Measurements from ENCODE around the gene RABGAP1L. TPM values are rescaled to one million over a fixed set of nuclear protein-coding genes. Genes with fewer than 3 reads are reported as not detected.

The RABGAP1L gene
- total RNA-seq, 4 donors from 2014 or later: 39.9 to 77.4 (median 48.7) TPM

- TF ChIP-seq, protein P1, sequence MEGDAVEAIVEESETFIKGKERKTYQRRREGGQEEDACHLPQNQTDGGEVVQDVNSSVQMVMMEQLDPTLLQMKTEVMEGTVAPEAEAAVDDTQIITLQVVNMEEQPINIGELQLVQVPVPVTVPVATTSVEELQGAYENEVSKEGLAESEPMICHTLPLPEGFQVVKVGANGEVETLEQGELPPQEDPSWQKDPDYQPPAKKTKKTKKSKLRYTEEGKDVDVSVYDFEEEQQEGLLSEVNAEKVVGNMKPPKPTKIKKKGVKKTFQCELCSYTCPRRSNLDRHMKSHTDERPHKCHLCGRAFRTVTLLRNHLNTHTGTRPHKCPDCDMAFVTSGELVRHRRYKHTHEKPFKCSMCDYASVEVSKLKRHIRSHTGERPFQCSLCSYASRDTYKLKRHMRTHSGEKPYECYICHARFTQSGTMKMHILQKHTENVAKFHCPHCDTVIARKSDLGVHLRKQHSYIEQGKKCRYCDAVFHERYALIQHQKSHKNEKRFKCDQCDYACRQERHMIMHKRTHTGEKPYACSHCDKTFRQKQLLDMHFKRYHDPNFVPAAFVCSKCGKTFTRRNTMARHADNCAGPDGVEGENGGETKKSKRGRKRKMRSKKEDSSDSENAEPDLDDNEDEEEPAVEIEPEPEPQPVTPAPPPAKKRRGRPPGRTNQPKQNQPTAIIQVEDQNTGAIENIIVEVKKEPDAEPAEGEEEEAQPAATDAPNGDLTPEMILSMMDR (IDR thresholded peaks at IDR 0.05; ENCODE audit: low read depth): no peak
Observed at GRCh38 chr1:174358344-174358743, 199.0 kb downstream of the RABGAP1L start.

DNA sequence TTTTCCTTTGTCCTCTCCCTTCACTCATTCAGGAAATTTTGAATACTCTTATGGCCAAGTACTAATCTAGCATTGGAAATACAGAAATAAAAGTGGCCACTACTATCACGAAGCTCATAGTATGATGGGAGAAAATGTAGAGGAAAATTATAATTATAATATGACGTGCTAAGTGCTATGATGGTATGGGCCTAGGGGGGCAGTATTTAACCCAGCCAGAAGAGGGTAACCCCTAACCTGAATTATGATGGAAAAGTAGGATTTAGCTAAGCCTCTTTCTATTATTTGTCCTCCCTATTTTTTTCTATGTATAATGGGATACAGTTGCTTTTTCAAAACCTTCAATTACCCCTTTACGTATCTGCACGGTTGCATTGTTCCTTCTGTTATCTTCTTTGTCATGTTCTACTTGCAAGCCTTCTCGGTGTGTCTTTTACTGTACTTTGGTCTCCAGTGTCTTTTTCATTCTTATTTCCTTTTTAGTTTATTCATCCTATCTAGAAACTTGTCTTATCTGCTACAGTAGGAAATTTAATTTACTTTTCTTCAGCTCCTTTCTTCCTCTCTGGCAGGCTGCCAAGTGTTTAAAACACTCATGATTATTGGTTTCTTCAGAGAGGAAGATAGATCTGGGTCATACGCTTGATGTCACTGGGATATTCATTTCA lies 199.6 kb downstream of the RABGAP1L start:
- TF ChIP-seq, protein P1 (IDR thresholded peaks at IDR 0.05; ENCODE audit: low read depth): no peak

DNA sequence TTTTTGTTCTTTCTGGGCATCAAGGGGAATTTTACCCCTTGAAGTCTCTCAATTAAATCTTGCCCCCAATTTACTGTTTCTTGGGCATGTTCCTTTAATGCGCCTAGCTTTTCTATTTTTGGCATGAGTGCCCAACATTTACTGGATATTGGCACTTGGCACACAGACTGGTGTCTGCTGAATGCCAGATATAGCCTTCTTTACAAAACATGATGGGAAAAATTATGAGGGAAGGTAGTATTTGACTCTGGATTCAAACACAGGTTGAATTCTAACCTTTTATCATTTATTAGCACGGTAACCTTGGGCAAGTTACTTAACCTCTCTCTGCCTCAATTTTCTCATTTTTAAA lies 200.1 kb downstream of the RABGAP1L start:
- TF ChIP-seq, protein P1 (IDR thresholded peaks at IDR 0.05; ENCODE audit: low read depth): no peak

DNA sequence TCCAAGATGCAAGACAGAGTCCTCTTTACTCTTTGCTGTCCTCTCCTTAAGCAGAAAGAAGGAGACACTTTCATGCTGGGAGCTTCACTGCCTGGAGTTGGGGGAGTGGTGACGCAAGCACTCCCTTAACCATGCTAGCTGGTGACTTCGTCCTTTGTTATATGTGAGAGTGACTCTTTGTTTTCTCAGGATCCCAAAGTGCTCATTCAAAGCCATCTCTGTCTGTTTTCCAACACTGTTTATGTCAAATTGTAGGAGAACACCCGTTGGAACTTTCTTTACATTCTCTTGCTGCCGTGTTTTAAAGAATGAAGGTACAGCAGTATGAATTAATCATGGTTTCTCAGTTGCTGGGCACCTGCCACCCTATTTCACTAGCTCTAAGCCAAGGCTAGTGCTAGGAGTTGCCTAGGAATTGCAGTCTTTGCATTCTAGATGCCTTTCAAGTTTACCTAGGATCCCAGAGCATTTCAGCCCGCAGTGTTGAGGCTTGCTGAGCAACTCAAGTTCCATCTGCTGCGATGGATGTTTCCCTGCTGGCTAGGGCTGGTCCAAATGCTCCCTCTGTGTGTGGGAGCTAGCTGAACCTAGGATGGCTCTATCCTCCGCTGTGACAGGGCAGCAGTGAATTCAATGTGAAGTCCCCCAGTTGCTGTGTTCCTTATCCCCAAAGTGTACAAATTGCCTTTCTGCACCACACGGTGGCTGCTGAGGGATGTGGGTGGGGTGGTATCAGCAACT lies 205.8 kb downstream of the RABGAP1L start:
- TF ChIP-seq, protein P1 (IDR thresholded peaks at IDR 0.05; ENCODE audit: low read depth): no peak

DNA sequence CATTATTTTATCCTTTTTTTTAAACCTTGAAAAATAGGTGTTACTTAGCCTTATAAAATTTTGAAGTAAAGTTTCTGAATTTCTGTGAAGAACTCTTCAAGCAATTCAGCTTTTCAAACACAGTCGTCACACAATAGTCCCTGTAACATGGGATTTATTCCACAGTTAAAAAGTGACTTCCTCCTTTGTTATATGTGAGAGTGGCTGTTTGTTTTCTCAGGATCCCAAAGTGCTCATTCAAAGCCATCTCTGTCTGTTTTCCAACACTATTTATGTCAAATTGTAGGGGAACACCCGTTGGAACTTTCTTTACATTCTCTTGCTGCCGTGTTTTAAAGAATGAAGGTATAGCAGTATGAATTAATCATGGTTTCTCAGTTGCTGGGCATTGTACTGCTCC lies 207.6 kb downstream of the RABGAP1L start:
- TF ChIP-seq, protein P1 (IDR thresholded peaks at IDR 0.05; ENCODE audit: low read depth): no peak

- TF ChIP-seq, protein P1 (IDR thresholded peaks at IDR 0.05; ENCODE audit: low read depth): no peak
Observed at GRCh38 chr1:174367892-174368291, 208.6 kb downstream of the RABGAP1L start.

DNA sequence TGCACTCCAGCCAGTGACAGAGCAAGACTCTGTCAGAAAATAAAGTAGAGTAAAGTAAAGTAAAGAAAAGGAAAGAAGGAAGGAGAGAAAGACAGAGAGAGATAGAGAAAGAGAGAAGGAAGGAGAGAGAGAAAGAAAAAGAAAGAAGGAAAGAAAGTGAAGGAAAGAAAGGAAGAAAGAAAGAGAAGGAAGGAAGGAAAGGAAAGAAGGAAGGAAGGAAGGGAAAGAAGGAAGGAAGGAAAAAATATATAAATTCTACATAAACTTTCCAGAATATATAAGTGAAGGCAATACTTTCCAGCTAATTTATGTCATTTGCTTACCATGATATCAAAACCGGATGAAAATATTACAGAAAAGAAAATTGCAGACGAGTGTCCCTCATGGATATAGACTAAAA lies 216.7 kb downstream of the RABGAP1L start:
- TF ChIP-seq, protein P1 (IDR thresholded peaks at IDR 0.05; ENCODE audit: low read depth): no peak

All from subcutaneous adipose tissue (tissue), 4 donors.